ENCODE data around the gene RAB14.

- TF ChIP-seq, protein P1, sequence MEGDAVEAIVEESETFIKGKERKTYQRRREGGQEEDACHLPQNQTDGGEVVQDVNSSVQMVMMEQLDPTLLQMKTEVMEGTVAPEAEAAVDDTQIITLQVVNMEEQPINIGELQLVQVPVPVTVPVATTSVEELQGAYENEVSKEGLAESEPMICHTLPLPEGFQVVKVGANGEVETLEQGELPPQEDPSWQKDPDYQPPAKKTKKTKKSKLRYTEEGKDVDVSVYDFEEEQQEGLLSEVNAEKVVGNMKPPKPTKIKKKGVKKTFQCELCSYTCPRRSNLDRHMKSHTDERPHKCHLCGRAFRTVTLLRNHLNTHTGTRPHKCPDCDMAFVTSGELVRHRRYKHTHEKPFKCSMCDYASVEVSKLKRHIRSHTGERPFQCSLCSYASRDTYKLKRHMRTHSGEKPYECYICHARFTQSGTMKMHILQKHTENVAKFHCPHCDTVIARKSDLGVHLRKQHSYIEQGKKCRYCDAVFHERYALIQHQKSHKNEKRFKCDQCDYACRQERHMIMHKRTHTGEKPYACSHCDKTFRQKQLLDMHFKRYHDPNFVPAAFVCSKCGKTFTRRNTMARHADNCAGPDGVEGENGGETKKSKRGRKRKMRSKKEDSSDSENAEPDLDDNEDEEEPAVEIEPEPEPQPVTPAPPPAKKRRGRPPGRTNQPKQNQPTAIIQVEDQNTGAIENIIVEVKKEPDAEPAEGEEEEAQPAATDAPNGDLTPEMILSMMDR (IDR thresholded peaks at IDR 0.05) = no peak
- TF ChIP-seq EZH2 (IDR thresholded peaks at IDR 0.05; ENCODE audit: borderline replicate concordance, insufficient read depth, low read depth, low read length, poor library complexity, severe bottlenecking) = no peak
Observed at GRCh38 chr9:121157939-121158338, 43.7 kb downstream of the RAB14 start.
